ENCODE results near the gene CALM3.

The CALM3 gene

GRCh38 chr19:46600384-46601317, 479 bp upstream of the CALM3 start:
- peaks cover under 1 to 3% of the 10 kb centered on the region in 2 donors for H3K36me3 ChIP-seq (ENCODE audit: control insufficient read depth in 1 of 2, insufficient read depth in 2 of 2, low read length in 2 of 2)
- peaks cover 17 to 39% of the 10 kb centered on the region in 2 donors for H3K4me1 ChIP-seq (ENCODE audit: control insufficient read depth in 1 of 2, insufficient read depth in 2 of 2, low read length in 2 of 2)
- H3K27ac ChIP-seq (ENCODE audit: low read length): peak overlapping the region; percentile 100
- H3K9me3 ChIP-seq (ENCODE audit: control insufficient read depth in 1 of 2, low read length in 2 of 2): peaks cover 0 to 6% of the 10 kb centered on the region in 2 donors
- H3K27me3 ChIP-seq (ENCODE audit: low read depth, low read length): no peaks in the 10 kb centered on the region
- H3K4me3 ChIP-seq (ENCODE audit: low read depth in 1 of 2, low read length in 2 of 2): peak overlapping the region; percentile 78 to 96

DNA sequence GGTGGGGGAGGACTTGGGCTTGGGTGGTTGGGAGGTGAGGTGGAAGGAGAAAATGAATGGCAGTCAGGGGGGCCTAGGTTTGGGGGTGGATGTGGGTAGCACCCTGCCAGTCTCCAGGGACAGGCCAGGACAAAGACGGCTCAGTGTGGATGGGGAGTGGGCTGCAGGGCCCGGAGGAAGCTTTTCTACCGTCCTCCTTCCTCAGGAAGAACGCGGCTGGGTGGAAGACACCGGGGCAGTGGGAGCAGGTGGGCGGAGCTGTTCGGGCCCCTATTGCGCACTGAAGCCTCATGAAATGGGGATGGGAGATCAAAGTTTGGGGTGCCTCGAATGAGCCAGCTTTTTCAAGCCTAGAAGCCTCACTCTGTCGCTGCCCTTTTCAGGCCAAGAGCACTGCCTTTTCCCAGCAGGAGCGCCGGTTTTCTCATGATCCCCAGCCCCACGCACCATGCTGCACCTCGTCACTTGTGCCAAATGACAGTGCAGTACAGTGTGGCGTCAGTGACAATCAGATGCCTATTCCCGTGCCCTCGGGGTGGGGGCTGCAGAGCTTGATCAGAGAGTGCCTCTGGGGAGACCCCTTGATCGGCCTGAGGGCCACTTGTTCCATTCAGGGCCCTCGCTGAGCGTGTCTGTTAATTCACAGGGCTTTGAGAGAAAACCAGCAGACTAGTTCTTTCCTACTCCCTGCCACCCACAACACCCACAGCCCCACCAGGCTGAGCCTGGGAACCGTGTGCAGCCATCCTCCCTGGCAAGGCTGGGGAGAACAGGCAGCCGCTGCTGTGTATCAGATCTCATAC, 1.5 kb downstream of the CALM3 start:
- Histone ChIP-seq H3K4me1 (ENCODE audit: control insufficient read depth in 1 of 2, insufficient read depth in 2 of 2, low read length in 2 of 2) (peaks cover 17 to 45% of the 10 kb centered on the region in 2 donors), H3K9me3 (ENCODE audit: control insufficient read depth in 1 of 2, low read length in 2 of 2) (peaks cover 0 to 6% of the 10 kb centered on the region in 2 donors), H3K27me3 (ENCODE audit: low read depth, low read length) (no peaks in the 10 kb centered on the region), H3K36me3 (ENCODE audit: control insufficient read depth in 1 of 2, insufficient read depth in 2 of 2, low read length in 2 of 2) (peaks cover 18% of the 10 kb centered on the region in 2 donors), H3K4me3 (ENCODE audit: low read depth in 1 of 2, low read length in 2 of 2) (peak overlapping the region; percentile 96 to 99), H3K27ac (ENCODE audit: low read length) (peak overlapping the region; percentile 96)

DNA sequence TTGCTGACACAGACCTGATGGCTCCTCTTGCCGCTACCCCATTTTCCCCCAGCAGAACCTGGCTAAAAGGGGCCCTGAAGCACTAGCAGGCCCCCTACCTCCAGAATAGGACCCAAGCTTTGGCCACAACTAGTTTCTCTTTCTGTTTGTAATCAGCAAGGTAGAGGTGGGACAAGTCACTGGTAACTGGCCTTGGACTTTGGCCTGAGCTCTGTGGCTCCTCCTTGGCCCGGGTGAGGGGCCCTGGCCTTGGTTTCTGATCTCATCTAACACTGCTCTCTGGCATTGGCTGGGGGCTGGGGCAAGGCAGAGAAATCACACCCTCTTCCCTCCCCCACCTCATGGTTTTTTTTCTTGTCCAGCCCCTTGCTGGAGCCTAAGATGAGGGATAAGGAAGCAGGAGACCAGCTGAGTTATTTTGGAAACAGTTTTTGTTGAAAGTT, 2.1 kb downstream of the CALM3 start:
- Histone ChIP-seq H3K4me1 (ENCODE audit: control insufficient read depth in 1 of 2, insufficient read depth in 2 of 2, low read length in 2 of 2) (peaks cover 17 to 45% of the 10 kb centered on the region in 2 donors), H3K27me3 (ENCODE audit: low read depth, low read length) (no peaks in the 10 kb centered on the region), H3K36me3 (ENCODE audit: control insufficient read depth in 1 of 2, insufficient read depth in 2 of 2, low read length in 2 of 2) (peaks cover 24% of the 10 kb centered on the region in 2 donors), H3K27ac (ENCODE audit: low read length) (peak overlapping the region; percentile 96), H3K9me3 (ENCODE audit: control insufficient read depth in 1 of 2, low read length in 2 of 2) (peaks cover 0 to 6% of the 10 kb centered on the region in 2 donors), H3K4me3 (ENCODE audit: low read depth in 1 of 2, low read length in 2 of 2) (peak overlapping the region; percentile 96 to 99)

DNA sequence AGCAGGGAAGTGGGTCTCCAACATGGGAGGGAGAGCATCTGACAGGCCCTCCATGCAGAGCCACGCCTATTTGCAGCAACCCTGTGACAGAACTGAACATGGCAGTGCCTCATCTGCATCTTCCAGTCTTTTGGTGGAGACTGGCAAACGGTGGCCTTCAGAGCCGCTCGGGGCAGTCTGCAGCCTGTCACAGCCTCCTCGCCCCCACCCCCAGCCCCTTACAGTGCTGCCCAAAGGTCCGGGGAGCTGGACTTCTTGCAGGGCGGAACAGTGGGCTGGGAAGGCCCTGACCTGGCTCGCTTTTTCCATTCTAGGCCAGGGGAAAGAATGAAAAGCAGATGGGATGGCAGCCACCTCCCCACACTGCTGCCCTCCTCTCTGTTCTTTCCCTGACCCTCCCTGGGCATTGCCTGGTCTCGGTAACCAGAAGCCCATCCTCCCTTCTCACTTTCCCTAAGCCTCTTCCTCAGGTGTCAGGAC, 2.7 kb downstream of the CALM3 start:
- H3K36me3 ChIP-seq (ENCODE audit: control insufficient read depth in 1 of 2, insufficient read depth in 2 of 2, low read length in 2 of 2): peaks cover 30% of the 10 kb centered on the region in 2 donors
- H3K27me3 ChIP-seq (ENCODE audit: low read depth, low read length): no peaks in the 10 kb centered on the region
- H3K4me1 ChIP-seq (ENCODE audit: control insufficient read depth in 1 of 2, insufficient read depth in 2 of 2, low read length in 2 of 2): peaks cover 17 to 45% of the 10 kb centered on the region in 2 donors
- peak overlapping the region; percentile 96 for H3K27ac ChIP-seq (ENCODE audit: low read length)
- H3K4me3 ChIP-seq (ENCODE audit: low read depth in 1 of 2, low read length in 2 of 2): peak overlapping the region; percentile 96 to 99
- peaks cover 0 to 5% of the 10 kb centered on the region in 2 donors for H3K9me3 ChIP-seq (ENCODE audit: control insufficient read depth in 1 of 2, low read length in 2 of 2)

DNA sequence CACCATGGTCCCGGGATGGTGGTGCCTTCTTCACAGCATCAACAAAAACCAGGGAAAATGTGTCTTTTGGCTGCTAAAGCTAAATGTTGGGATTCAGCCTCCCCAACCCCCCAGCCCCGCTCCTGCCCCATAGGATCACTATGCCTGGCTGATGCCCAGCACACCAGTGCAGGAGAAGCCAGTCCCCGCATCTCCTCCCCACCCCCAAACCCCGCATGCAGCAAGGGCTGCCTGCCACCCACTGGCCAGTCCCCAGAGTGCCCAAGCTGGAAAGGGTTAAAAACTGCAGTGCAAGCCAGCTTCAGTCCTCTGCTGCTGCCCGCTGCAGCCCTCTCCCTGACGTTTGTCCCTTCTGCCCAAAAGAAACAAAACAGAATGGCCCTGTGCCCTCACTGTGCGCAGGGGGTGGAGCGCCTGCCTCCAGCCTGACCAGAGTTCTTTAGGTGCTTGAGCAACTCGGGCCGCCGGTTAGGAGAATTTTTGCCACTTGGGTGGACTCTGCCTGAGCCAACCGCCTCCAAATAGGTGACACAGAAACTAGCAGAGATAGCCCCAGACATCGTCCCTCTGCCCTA, 3.7 kb downstream of the CALM3 start:
- Histone ChIP-seq H3K4me3 (ENCODE audit: low read depth in 1 of 2, low read length in 2 of 2) (peak overlapping the region in 1 of 2 donors; percentile 14), H3K4me1 (ENCODE audit: control insufficient read depth in 1 of 2, insufficient read depth in 2 of 2, low read length in 2 of 2) (peaks cover 17 to 44% of the 10 kb centered on the region in 2 donors), H3K27ac (ENCODE audit: low read length) (no peak overlapping the region), H3K9me3 (ENCODE audit: control insufficient read depth in 1 of 2, low read length in 2 of 2) (no peaks in the 10 kb centered on the region), H3K36me3 (ENCODE audit: control insufficient read depth in 1 of 2, insufficient read depth in 2 of 2, low read length in 2 of 2) (peaks cover 39 to 41% of the 10 kb centered on the region in 2 donors), H3K27me3 (ENCODE audit: low read depth, low read length) (no peaks in the 10 kb centered on the region)

GRCh38 chr19:46605356-46605821, 4.3 kb downstream of the CALM3 start:
- H3K4me3 ChIP-seq (ENCODE audit: low read depth in 1 of 2, low read length in 2 of 2): no peak overlapping the region
- H3K27me3 ChIP-seq (ENCODE audit: low read depth, low read length): no peaks in the 10 kb centered on the region
- no peaks in the 10 kb centered on the region for H3K9me3 ChIP-seq (ENCODE audit: control insufficient read depth in 1 of 2, low read length in 2 of 2)
- H3K36me3 ChIP-seq (ENCODE audit: control insufficient read depth in 1 of 2, insufficient read depth in 2 of 2, low read length in 2 of 2): peaks cover 39 to 42% of the 10 kb centered on the region in 2 donors
- no peak overlapping the region for H3K27ac ChIP-seq (ENCODE audit: low read length)
- peaks cover 17 to 40% of the 10 kb centered on the region in 2 donors for H3K4me1 ChIP-seq (ENCODE audit: control insufficient read depth in 1 of 2, insufficient read depth in 2 of 2, low read length in 2 of 2)

- Histone ChIP-seq H3K36me3 (ENCODE audit: control insufficient read depth in 1 of 2, insufficient read depth in 2 of 2, low read length in 2 of 2) (peaks cover 39% of the 10 kb centered on the region in 2 donors), H3K4me1 (ENCODE audit: control insufficient read depth in 1 of 2, insufficient read depth in 2 of 2, low read length in 2 of 2) (peaks cover 17 to 40% of the 10 kb centered on the region in 2 donors), H3K27me3 (ENCODE audit: low read depth, low read length) (no peaks in the 10 kb centered on the region), H3K4me3 (ENCODE audit: low read depth in 1 of 2, low read length in 2 of 2) (no peak overlapping the region), H3K9me3 (ENCODE audit: control insufficient read depth in 1 of 2, low read length in 2 of 2) (no peaks in the 10 kb centered on the region), H3K27ac (ENCODE audit: low read length) (no peak overlapping the region)
Measured at GRCh38 chr19:46606019-46606418, 4.9 kb downstream of the CALM3 start.

- no peaks in the 10 kb centered on the region for H3K9me3 ChIP-seq (ENCODE audit: control insufficient read depth in 1 of 2, low read length in 2 of 2)
- no peak overlapping the region for H3K4me3 ChIP-seq (ENCODE audit: low read depth in 1 of 2, low read length in 2 of 2)
- peaks cover 39% of the 10 kb centered on the region in 2 donors for H3K36me3 ChIP-seq (ENCODE audit: control insufficient read depth in 1 of 2, insufficient read depth in 2 of 2, low read length in 2 of 2)
- H3K4me1 ChIP-seq (ENCODE audit: control insufficient read depth in 1 of 2, insufficient read depth in 2 of 2, low read length in 2 of 2): peaks cover 17 to 40% of the 10 kb centered on the region in 2 donors
- no peak overlapping the region for H3K27ac ChIP-seq (ENCODE audit: low read length)
- no peaks in the 10 kb centered on the region for H3K27me3 ChIP-seq (ENCODE audit: low read depth, low read length)
Measured at GRCh38 chr19:46606681-46607447, 5.7 kb downstream of the CALM3 start.

DNA sequence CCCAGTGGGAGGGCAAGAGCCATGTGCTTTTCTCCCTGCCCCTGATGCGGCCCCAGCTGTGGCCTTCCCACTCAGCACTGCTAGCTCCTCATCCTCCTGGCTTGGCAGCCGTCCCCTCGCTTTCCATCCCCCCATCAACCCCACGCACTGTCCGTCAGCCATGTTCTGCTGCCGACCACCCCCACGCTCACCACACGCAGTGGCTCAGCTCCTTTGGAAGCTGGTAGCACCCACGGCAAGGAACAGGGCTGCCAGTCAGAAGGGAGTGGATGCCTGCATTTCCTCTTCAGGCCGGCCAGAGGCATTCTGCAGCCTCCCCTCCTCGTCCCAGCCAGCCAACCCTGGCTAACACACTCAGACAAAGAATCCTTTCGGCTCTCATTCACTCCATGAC, 6.3 kb downstream of the CALM3 start:
- peaks cover 17 to 38% of the 10 kb centered on the region in 2 donors for H3K4me1 ChIP-seq (ENCODE audit: control insufficient read depth in 1 of 2, insufficient read depth in 2 of 2, low read length in 2 of 2)
- no peaks in the 10 kb centered on the region for H3K9me3 ChIP-seq (ENCODE audit: control insufficient read depth in 1 of 2, low read length in 2 of 2)
- no peak overlapping the region for H3K27ac ChIP-seq (ENCODE audit: low read length)
- H3K4me3 ChIP-seq (ENCODE audit: low read depth in 1 of 2, low read length in 2 of 2): no peak overlapping the region
- no peaks in the 10 kb centered on the region for H3K27me3 ChIP-seq (ENCODE audit: low read depth, low read length)
- H3K36me3 ChIP-seq (ENCODE audit: control insufficient read depth in 1 of 2, insufficient read depth in 2 of 2, low read length in 2 of 2): peaks cover 39% of the 10 kb centered on the region in 2 donors

DNA sequence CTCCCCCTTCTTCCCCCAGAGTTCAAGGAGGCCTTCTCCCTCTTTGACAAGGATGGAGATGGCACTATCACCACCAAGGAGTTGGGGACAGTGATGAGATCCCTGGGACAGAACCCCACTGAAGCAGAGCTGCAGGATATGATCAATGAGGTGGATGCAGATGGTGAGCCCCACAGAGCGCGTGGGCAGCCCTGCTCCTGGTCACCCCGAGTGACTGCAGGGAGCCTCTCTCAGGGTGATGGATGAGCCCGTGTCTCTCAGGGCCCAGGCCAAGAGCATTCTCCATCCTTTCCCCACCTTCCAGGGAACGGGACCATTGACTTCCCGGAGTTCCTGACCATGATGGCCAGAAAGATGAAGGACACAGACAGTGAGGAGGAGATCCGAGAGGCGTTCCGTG, 7.0 kb downstream of the CALM3 start:
- H3K4me3 ChIP-seq (ENCODE audit: low read depth in 1 of 2, low read length in 2 of 2): no peak overlapping the region
- peaks cover 12 to 31% of the 10 kb centered on the region in 2 donors for H3K4me1 ChIP-seq (ENCODE audit: control insufficient read depth in 1 of 2, insufficient read depth in 2 of 2, low read length in 2 of 2)
- no peak overlapping the region for H3K27ac ChIP-seq (ENCODE audit: low read length)
- no peaks in the 10 kb centered on the region for H3K9me3 ChIP-seq (ENCODE audit: control insufficient read depth in 1 of 2, low read length in 2 of 2)
- peaks cover 39% of the 10 kb centered on the region in 2 donors for H3K36me3 ChIP-seq (ENCODE audit: control insufficient read depth in 1 of 2, insufficient read depth in 2 of 2, low read length in 2 of 2)
- H3K27me3 ChIP-seq (ENCODE audit: low read depth, low read length): no peaks in the 10 kb centered on the region
